Chondrocyte (in vitro differentiated cells): ENCODE measurements around the gene FSTL1. TPM values are rescaled to one million over a fixed set of nuclear protein-coding genes. Genes with fewer than 3 reads are reported as not detected.
A peak's percentile ranks its signal among the peaks of the same experiment; 100 is the strongest.

Source experiments
- DNase-seq: peaks from one replicate; pipeline ENCODE4 v3.0.0; 2021; ENCODE audit warnings: mixed read lengths, low spot score
- H3K27ac Mint-ChIP-seq: one replicate; pipeline ENCODE4 v1.8.0; 2021; ENCODE audit warnings: mild to moderate bottlenecking, moderate library complexity, mixed read lengths; ENCODE audit not compliant: unreplicated experiment
- H3K27me3 Mint-ChIP-seq: 2 replicates; pipeline ENCODE4 v1.8.0; 2021; ENCODE audit warnings: low read depth, mixed read lengths
- H3K36me3 Mint-ChIP-seq: 2 replicates; pipeline ENCODE4 v1.8.0; 2021; ENCODE audit warnings: low read depth, mixed read lengths
- H3K4me1 Mint-ChIP-seq: 2 replicates; pipeline ENCODE4 v1.8.0; 2021; ENCODE audit warnings: low read depth, mild to moderate bottlenecking, mixed read lengths
- H3K4me3 Mint-ChIP-seq: one replicate; pipeline ENCODE4 v1.8.0; 2021; ENCODE audit warnings: mild to moderate bottlenecking, moderate library complexity, mixed read lengths; ENCODE audit not compliant: unreplicated experiment
- H3K9me3 Mint-ChIP-seq: 2 replicates; pipeline ENCODE4 v1.8.0; 2021; ENCODE audit warnings: low read depth, mixed read lengths
- total RNA-seq: library from RNA; stranded (reverse); gene quantifications from 3 replicates; pipeline ENCODE4 v1.2.1, GENCODE V29; 2021
- TF ChIP-seq, protein P1 (sequence below): fragments of 200-600 bp; sonication (generic); IDR thresholded peaks from 2 replicates; pipeline ENCODE4 v1.5.0; 2021; ENCODE audit warnings: antibody characterized with exemption, mild to moderate bottlenecking, moderate library complexity

The FSTL1 gene
- total RNA-seq, 1 donor from 2014 or later: 3,511 TPM

DNA sequence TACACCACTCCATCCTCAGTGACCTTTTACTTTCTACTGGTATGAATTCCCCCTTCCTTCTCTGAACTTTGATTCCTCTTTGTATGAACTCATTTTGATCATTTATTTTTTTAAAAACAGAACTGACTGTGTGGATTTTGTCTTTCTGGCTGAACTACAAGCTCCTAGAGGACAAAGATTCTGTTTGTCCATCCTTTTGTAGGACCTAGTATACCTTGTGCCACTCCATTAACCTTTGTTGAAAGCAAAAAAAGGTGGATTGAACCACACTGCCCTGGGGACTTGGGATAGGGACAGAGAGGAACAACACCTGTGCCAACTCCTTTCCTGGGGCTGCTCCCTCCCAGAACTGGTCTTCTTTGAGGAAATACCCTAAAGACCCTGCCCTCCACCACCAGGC is 23.6 kb downstream of the FSTL1 start:
- TF ChIP-seq, protein P1, sequence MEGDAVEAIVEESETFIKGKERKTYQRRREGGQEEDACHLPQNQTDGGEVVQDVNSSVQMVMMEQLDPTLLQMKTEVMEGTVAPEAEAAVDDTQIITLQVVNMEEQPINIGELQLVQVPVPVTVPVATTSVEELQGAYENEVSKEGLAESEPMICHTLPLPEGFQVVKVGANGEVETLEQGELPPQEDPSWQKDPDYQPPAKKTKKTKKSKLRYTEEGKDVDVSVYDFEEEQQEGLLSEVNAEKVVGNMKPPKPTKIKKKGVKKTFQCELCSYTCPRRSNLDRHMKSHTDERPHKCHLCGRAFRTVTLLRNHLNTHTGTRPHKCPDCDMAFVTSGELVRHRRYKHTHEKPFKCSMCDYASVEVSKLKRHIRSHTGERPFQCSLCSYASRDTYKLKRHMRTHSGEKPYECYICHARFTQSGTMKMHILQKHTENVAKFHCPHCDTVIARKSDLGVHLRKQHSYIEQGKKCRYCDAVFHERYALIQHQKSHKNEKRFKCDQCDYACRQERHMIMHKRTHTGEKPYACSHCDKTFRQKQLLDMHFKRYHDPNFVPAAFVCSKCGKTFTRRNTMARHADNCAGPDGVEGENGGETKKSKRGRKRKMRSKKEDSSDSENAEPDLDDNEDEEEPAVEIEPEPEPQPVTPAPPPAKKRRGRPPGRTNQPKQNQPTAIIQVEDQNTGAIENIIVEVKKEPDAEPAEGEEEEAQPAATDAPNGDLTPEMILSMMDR: no peak
- no peaks in the 10 kb centered on the region for H3K9me3 Mint-ChIP-seq
- no peak for DNase-seq
- H3K36me3 Mint-ChIP-seq: peaks cover 35% of the 10 kb centered on the region
- H3K4me3 Mint-ChIP-seq: peak overlapping the region; percentile 0
- H3K27me3 Mint-ChIP-seq: no peaks in the 10 kb centered on the region
- H3K4me1 Mint-ChIP-seq: peaks cover 97% of the 10 kb centered on the region
- H3K27ac Mint-ChIP-seq: peak overlapping the region; percentile 97

DNA sequence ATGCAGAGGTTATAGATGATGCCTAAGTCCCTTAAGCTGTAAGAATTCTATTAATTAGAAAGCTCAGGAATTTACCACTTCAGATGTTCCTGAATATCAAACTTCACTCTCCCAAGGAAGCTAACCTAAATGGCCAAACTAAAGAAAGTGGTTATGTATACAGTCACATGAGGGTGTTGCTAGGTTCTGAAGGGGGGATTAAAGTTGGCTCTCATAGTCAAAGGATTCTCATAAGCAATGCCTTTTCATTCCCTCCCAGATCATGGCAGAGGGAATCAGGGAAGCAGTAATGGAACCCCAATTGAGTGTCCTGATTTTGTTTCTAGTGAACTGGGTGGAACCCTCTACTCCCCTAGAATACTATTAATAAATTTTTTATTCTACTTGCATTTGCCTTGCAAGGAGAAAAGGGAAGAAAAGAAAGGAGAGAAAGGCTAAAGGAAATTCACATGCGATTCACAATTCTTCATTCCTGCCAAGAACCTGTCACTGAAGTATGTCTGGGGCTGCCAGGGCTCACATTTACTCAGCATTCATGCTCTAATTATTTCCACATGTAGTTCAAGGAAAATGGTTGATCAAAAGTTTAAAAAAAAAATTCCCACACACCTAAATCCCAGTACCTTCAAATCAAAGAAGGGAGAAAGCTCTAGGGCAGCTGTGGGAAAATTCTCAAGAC is 25.1 kb downstream of the FSTL1 start:
- DNase-seq: no peak
- H3K27ac Mint-ChIP-seq: peak overlapping the region; percentile 97
- H3K4me1 Mint-ChIP-seq: peaks cover 98% of the 10 kb centered on the region
- no peaks in the 10 kb centered on the region for H3K9me3 Mint-ChIP-seq
- TF ChIP-seq, protein P1: no peak
- peaks cover 35% of the 10 kb centered on the region for H3K36me3 Mint-ChIP-seq
- no peaks in the 10 kb centered on the region for H3K27me3 Mint-ChIP-seq
- H3K4me3 Mint-ChIP-seq: no peak overlapping the region

DNA sequence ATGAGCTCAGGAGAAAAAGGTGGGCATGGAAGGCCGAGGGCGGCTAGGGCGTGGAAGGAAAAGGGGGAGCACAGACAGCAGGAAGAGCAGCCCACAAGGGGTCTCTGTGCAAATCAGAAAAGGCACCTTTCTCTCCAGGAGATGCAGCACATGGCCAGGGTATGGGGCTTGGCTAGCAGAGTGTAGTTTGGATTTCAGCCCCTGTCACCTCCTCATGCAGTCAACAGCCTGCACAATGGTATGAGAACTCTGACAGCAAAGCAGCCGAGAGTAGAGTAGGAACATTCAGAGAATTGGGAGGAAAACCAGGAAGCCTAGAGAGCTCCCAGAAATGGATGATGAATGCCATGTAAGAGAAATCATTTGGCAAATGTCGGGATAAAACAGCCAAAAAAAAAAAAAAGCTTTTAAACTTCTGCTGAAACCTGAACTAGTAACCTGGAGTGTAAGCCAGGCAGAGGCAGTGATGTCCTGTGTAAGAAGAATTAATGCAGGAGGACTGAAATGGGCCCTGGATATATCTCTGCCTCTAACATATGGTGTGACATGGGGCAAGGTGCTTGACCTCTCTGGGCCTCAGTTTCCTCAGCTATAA is 25.7 kb downstream of the FSTL1 start:
- H3K36me3 Mint-ChIP-seq: peaks cover 31% of the 10 kb centered on the region
- H3K27ac Mint-ChIP-seq: peak overlapping the region; percentile 97
- no peak for DNase-seq
- TF ChIP-seq, protein P1: no peak
- H3K9me3 Mint-ChIP-seq: no peaks in the 10 kb centered on the region
- peaks cover 98% of the 10 kb centered on the region for H3K4me1 Mint-ChIP-seq
- no peaks in the 10 kb centered on the region for H3K27me3 Mint-ChIP-seq
- H3K4me3 Mint-ChIP-seq: no peak overlapping the region

DNA sequence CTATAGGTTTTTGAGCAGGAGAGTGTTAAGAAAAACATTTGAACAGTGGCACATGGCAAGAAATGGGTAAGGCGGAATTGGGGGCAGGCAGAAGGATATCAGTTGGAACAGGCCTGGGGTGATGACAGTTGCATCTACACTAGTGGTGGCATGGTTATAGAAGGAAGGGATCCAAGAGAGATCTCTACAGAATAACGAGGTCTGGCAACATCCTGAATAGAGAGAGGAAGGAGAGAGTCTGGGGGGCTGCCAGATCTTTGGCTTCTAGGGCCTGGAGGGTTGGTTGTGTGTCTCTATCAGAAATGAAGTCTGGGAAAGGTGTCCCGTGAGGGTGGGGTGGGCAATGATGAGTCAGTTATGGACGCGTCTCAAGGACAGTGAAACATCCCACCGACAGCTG is 26.3 kb downstream of the FSTL1 start:
- TF ChIP-seq, protein P1: no peak
- no peak for DNase-seq
- Mint-ChIP-seq H3K27me3 (no peaks in the 10 kb centered on the region), H3K4me1 (peaks cover 98% of the 10 kb centered on the region), H3K4me3 (no peak overlapping the region), H3K27ac (peak overlapping the region; percentile 97), H3K9me3 (no peaks in the 10 kb centered on the region), H3K36me3 (peaks cover 27% of the 10 kb centered on the region)

DNA sequence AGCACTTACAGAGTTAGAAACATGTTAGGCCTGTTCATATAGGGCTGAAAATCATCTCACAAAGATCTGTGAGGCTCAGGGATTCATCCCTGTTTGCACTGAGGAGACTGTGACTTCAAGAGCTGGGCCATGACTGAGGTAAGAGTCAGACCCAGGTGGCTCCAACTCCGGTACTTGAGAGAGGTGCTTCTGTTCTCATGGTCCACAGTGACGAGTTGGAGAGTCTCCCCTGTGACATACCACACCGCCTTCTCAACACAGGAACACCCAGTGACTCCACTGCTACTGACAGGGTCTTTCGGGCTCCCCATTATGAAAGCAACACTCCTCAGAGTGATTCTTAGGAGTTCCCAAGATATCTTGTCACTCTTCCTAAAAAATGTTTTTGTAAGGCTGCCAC is 27.4 kb downstream of the FSTL1 start:
- H3K27me3 Mint-ChIP-seq: no peaks in the 10 kb centered on the region
- H3K27ac Mint-ChIP-seq: peak overlapping the region; percentile 97
- H3K9me3 Mint-ChIP-seq: no peaks in the 10 kb centered on the region
- TF ChIP-seq, protein P1: no peak
- peaks cover 29% of the 10 kb centered on the region for H3K36me3 Mint-ChIP-seq
- H3K4me3 Mint-ChIP-seq: no peak overlapping the region
- H3K4me1 Mint-ChIP-seq: peaks cover 98% of the 10 kb centered on the region
- no peak for DNase-seq
